Measurements from ENCODE around the gene SFMBT1. TPM values are rescaled to one million over a fixed set of nuclear protein-coding genes. Genes with fewer than 3 reads are reported as not detected.

The SFMBT1 gene
- total RNA-seq, 2 donors from 2014 or later = 6.9 to 10.3 TPM

GRCh38 chr3:53040351-53040820, 5.5 kb downstream of the SFMBT1 start:
- H3K27me3 ChIP-seq (ENCODE audit: control insufficient read depth, insufficient read depth, low read length, poor library complexity, severe bottlenecking) = no peaks in the 10 kb centered on the region
- H3K9ac ChIP-seq (ENCODE audit: extremely low read depth, low read length, poor library complexity, severe bottlenecking) = no peak overlapping the region
- no peaks in the 10 kb centered on the region for H3K9me3 ChIP-seq (ENCODE audit: control insufficient read depth, low read length)
- H3K4me1 Mint-ChIP-seq = peaks cover 42% of the 10 kb centered on the region
- peaks cover 7% of the 10 kb centered on the region for H3K27me3 Mint-ChIP-seq (ENCODE audit: insufficient read depth)
- H3K4me3 Mint-ChIP-seq = no peak overlapping the region
- no peaks in the 10 kb centered on the region for H3K36me3 ChIP-seq (ENCODE audit: control insufficient read depth, insufficient read depth, low read length)
- DNase-seq = no peak
- H3K9me3 Mint-ChIP-seq = no peaks in the 10 kb centered on the region
- H3K4me3 ChIP-seq (ENCODE audit: low read length) = no peak overlapping the region
- no peaks in the 10 kb centered on the region for H3K36me3 Mint-ChIP-seq (ENCODE audit: low read depth)
- H3K27ac Mint-ChIP-seq = peak overlapping the region; percentile 10
- H3K4me1 ChIP-seq (ENCODE audit: control insufficient read depth, insufficient read depth, low read length) = peaks cover 4% of the 10 kb centered on the region
- H3K27ac ChIP-seq (ENCODE audit: low read depth, low read length) = no peak overlapping the region
- TF ChIP-seq, protein P1, sequence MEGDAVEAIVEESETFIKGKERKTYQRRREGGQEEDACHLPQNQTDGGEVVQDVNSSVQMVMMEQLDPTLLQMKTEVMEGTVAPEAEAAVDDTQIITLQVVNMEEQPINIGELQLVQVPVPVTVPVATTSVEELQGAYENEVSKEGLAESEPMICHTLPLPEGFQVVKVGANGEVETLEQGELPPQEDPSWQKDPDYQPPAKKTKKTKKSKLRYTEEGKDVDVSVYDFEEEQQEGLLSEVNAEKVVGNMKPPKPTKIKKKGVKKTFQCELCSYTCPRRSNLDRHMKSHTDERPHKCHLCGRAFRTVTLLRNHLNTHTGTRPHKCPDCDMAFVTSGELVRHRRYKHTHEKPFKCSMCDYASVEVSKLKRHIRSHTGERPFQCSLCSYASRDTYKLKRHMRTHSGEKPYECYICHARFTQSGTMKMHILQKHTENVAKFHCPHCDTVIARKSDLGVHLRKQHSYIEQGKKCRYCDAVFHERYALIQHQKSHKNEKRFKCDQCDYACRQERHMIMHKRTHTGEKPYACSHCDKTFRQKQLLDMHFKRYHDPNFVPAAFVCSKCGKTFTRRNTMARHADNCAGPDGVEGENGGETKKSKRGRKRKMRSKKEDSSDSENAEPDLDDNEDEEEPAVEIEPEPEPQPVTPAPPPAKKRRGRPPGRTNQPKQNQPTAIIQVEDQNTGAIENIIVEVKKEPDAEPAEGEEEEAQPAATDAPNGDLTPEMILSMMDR (conservative IDR thresholded peaks at IDR 0.05) = no peak

GRCh38 chr3:53039376-53039752, 6.5 kb downstream of the SFMBT1 start:
- H3K9ac ChIP-seq (ENCODE audit: extremely low read depth, low read length, poor library complexity, severe bottlenecking) = no peak overlapping the region
- no peaks in the 10 kb centered on the region for H3K9me3 Mint-ChIP-seq
- peaks cover 38% of the 10 kb centered on the region for H3K4me1 Mint-ChIP-seq
- H3K36me3 ChIP-seq (ENCODE audit: control insufficient read depth, insufficient read depth, low read length) = no peaks in the 10 kb centered on the region
- H3K27me3 ChIP-seq (ENCODE audit: control insufficient read depth, insufficient read depth, low read length, poor library complexity, severe bottlenecking) = no peaks in the 10 kb centered on the region
- H3K9me3 ChIP-seq (ENCODE audit: control insufficient read depth, low read length) = no peaks in the 10 kb centered on the region
- H3K27me3 Mint-ChIP-seq (ENCODE audit: insufficient read depth) = peaks cover 2% of the 10 kb centered on the region
- H3K4me3 ChIP-seq (ENCODE audit: low read length) = no peak overlapping the region
- TF ChIP-seq, protein P1 (conservative IDR thresholded peaks at IDR 0.05) = no peak
- 97 to 100% methylated on average over 1 to 2 of the region's 2 CpGs for WGBS, 2 experiments (ENCODE audit: insufficient coverage in 1 of 2, insufficient read length in 1 of 2)
- H3K27ac ChIP-seq (ENCODE audit: low read depth, low read length) = no peak overlapping the region
- H3K27ac Mint-ChIP-seq = no peak overlapping the region
- H3K4me1 ChIP-seq (ENCODE audit: control insufficient read depth, insufficient read depth, low read length) = peaks cover 4% of the 10 kb centered on the region
- DNase-seq = no peak
- H3K4me3 Mint-ChIP-seq = no peak overlapping the region
- H3K36me3 Mint-ChIP-seq (ENCODE audit: low read depth) = no peaks in the 10 kb centered on the region

DNA sequence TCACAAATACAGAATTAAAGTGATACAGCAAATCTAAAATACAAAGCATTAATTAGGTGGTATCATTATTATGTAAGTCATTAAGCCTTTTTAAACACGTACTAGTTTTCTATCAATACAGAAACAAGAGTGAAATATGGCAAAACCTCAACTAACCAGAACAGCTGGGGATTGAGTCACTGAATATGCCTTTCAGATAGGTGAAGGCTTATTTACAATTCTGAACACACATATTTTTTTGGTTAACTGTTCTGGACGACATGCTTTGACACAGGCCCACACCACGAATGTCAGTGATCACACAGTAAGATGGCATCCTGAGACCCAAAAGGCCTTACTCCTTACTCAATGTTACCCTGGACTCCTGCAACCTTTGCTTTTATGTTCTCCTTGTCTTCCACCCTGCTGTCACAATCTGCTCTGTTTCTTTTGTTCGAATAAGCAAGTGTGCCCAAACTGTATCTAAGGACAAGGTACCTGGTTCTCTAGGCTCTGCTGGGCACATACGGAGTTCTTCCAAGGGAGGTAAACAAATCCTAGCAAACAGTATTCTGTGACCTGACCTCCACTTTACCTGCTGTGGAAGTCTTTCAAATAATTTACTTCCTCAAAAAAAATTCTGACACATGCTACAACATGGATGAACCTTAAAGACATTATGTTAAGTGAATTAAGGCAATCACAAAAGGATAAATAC, 7.0 kb downstream of the SFMBT1 start:
- Mint-ChIP-seq H3K27ac (no peak overlapping the region), H3K4me1 (peaks cover 34% of the 10 kb centered on the region), H3K27me3 (ENCODE audit: insufficient read depth) (peaks cover 2% of the 10 kb centered on the region), H3K36me3 (ENCODE audit: low read depth) (no peaks in the 10 kb centered on the region), H3K9me3 (no peaks in the 10 kb centered on the region), H3K4me3 (no peak overlapping the region)
- 89 to 91% methylated on average over 5 of the region's 5 CpGs for WGBS, 2 experiments (ENCODE audit: insufficient coverage in 1 of 2, insufficient read length in 1 of 2)
- no peaks in the 10 kb centered on the region for H3K4me1 ChIP-seq (ENCODE audit: control insufficient read depth, insufficient read depth, low read length)
- H3K27ac ChIP-seq (ENCODE audit: low read depth, low read length) = no peak overlapping the region
- no peak overlapping the region for H3K4me3 ChIP-seq (ENCODE audit: low read length)
- no peak for DNase-seq
- H3K9ac ChIP-seq (ENCODE audit: extremely low read depth, low read length, poor library complexity, severe bottlenecking) = no peak overlapping the region
- TF ChIP-seq, protein P1 (conservative IDR thresholded peaks at IDR 0.05) = no peak
- H3K9me3 ChIP-seq (ENCODE audit: control insufficient read depth, low read length) = no peaks in the 10 kb centered on the region
- H3K36me3 ChIP-seq (ENCODE audit: control insufficient read depth, insufficient read depth, low read length) = no peaks in the 10 kb centered on the region
- H3K27me3 ChIP-seq (ENCODE audit: control insufficient read depth, insufficient read depth, low read length, poor library complexity, severe bottlenecking) = no peaks in the 10 kb centered on the region

Measured in endodermal cell (in vitro differentiated cells).